ENCODE results near the gene FGD5.

The FGD5 gene

DNA sequence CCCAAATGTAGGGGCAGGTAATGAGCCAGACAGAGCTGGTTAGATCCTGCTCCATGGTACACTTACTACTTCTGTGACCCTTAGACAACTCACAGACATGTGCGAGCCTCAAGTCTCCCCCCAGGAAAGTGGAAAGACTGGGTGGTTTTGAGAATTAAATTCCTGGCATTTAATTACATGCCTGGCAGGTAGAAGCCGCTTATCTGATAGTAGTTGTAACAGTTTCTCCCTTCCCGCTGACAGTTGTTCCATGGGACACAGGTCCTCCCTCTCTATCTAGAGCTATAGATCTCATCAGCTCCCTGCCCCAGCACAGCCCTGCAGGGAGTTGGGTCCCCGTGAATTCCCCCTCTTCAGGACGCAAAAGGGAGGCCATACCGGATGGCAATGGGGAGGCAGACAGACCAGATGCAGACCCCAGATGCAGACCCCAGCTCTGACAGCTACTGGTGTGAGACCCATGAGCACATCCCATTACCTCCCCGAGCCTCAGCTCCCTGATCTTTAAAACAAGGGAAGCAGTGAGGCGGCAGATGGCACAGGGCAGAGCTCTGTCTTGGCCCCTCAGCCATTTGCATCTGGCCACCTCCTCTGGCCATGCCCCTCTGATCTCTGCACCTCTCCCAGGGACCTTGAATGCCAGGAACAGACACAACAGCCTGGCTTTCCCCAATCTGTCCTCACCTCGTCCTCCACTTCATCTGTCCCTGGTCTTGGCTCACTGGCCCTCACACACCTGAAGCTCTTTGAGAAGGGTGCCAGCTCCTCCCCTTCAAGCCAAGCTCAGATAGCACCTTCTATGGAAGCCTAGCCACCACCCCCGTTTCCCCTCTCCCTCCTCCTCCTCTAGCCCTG is 94.5 kb downstream of the FGD5 start:
- DNase-seq, result no peak

DNA sequence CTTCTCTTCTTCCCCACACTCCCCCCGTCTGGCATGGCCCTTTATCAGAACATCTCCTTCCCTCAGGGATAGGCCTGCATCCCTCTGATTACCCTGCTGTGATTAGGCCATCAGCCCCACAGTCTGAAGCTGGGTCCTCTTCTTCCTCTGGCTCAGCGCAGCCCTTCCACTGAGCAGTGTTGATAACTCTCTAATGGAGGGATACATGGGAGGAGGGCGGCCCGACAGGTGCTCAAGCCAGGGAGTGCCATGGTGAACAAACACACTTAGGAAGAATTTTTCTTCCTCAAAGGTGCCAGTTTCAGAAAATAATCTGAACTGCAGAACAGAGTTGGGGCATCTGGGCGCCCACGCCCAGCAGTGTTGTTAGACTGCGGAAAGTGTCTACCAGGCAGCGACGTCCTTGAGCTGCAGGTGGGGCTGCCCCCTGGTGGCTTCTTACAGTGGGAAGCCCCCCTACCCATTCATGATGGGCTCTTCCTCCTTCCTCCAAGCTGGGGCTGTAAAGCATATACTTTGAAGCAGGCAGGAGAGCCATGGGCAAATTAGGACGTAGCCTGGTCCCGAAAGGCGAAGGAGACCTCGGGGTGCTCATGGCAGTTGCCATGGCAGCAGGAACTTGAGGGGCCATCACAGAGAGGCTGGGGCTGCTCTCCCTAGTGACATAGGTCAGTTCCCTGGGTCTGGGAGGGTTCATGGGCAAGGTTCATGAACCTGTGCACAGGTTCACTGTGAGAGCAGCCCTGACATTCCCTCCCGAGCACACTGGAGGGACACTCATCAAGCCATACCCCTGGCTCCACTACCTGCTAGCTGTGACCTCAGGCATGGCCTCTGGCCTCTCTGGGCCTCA is 95.4 kb downstream of the FGD5 start:
- no peak for DNase-seq

- DNase-seq, result no peak
Observed at GRCh38 chr3:14914779-14915117, 96.0 kb downstream of the FGD5 start.

- DNase-seq, result no peak
Observed at GRCh38 chr3:14915636-14916222, 97.0 kb downstream of the FGD5 start.

DNA sequence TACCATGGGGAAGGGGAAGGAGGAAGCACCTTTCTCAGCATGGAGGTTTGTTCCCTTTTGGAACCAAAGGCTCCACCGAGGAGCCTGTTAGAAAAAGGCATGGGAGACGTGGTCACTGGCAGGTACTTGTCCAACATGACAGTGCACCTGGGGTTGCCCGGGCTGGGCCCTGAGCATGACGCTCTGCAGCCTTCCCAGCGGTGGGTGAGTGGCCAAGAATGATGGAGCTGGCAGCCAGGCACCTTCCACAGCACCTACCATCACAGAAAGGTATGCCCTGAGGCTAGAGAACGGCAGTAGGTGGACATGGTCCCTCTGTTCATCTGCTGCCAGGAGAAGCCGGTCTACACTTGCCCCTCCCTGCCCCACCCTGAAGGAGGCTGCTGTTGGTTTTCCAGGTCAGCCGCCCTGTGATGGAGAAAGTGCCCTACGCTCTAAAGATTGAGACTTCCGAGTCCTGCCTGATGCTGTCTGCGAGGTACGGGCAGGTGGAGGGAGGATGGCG is 99.6 kb downstream of the FGD5 start:
- no peak for DNase-seq

- DNase-seq, result no peak
Observed at GRCh38 chr3:14920536-14920935, 101.8 kb downstream of the FGD5 start.

- DNase-seq, result peak; percentile 86
Observed at GRCh38 chr3:14921034-14921616, 102.4 kb downstream of the FGD5 start.

DNA sequence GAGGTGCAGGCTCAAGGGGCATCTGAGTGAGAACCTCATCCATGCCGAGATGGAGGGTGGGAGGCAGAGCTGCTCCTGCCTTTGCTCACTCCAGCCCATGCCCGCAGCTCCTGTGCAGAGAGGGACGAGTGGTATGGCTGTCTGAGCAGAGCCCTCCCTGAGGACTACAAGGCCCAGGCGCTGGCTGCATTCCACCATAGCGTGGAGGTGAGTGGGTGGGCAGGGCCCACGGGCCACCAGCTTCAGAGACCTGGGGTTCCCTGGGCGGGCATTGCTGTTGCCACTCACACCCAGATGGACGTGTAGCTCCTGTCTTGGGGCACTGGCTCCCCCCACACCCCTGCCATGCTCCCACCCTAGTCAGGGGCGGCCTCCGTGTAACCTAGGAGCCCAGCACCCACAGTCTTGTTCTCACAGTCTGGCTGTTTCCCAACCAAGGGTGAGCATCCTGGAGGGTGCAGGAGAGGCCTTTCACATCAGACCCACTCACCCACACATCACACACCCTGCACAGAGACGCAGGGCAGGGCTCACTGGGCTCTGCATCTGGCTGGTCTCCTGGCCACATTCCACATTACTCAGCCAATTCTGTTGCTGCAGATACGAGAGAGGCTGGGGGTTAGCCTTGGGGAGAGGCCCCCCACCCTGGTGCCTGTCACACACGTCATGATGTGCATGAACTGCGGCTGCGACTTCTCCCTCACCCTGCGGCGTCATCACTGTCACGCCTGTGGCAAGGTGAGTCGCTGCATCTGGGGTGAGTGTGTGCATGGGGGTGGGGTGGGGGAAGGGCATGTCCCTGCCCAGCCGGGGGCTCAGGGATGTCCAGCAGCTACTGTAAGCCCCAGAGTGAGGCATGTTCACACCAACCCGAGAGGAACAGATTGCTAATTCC is 103.3 kb downstream of the FGD5 start:
- no peak for DNase-seq

DNA sequence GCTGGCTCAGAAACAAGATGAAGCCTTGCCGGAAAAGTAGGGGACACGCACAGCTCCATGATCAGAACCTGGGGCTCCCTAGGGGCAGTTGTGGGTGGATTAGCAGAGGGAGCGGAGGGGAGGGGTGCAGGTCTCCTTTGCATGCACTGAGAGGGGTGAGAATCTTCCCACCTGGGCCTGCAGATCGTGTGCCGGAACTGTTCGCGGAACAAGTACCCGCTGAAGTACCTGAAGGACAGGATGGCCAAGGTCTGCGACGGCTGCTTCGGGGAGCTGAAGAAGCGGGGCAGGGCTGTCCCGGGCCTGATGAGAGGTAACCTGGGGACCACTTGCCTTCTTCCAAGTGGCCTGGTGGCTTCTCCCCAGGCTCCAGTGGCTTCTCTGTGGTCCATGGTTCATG is 104.1 kb downstream of the FGD5 start:
- DNase-seq, result no peak

- no peak for DNase-seq
Observed at GRCh38 chr3:14923476-14923875, 104.7 kb downstream of the FGD5 start.

DNA sequence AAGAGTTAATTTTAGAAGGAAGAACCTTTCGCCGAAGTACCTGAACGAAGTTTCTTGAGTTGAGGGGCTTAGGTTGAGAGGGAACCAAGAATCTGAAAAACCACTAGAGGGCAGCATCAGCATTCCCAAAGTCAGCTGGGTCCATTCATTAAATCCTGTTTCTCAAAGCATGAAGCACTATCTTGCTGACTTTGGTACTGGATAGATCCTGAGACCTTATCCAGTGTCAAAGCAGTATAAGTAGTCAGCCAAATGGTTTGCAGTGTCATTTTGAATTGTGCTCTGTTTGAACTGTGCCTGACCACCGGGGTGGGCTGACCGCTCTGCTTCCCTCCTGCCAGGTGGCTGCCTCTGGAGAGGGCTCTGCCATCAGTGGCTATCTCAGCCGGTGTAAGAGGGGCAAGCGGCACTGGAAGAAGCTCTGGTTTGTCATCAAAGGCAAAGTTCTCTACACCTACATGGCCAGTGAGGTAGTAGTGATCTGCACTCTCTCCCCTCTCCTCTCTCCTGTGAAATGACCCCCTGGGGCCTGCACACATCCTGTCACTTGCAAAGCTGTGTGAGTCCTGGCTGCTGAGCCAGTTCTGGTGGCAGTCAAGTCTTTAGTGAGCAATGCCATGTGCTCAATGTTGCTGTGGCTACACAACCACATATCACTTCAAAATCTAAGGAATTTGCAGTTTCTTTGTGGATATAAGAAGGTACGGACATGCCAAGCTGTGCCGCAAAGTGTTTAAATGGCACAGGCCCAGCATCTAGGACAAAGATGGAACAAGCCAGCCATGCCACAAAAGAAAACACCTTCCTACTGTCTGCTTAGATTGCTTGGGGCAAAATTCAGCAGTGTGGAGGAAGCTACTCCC is 107.2 kb downstream of the FGD5 start:
- peak; percentile 62 for DNase-seq

GRCh38 chr3:14926592-14926991 is 107.8 kb downstream of the FGD5 start:
- no peak for DNase-seq

GRCh38 chr3:14927308-14927707 is 108.5 kb downstream of the FGD5 start:
- no peak for DNase-seq

- no peak for DNase-seq
Observed at GRCh38 chr3:14929310-14930074, 110.7 kb downstream of the FGD5 start.

DNA sequence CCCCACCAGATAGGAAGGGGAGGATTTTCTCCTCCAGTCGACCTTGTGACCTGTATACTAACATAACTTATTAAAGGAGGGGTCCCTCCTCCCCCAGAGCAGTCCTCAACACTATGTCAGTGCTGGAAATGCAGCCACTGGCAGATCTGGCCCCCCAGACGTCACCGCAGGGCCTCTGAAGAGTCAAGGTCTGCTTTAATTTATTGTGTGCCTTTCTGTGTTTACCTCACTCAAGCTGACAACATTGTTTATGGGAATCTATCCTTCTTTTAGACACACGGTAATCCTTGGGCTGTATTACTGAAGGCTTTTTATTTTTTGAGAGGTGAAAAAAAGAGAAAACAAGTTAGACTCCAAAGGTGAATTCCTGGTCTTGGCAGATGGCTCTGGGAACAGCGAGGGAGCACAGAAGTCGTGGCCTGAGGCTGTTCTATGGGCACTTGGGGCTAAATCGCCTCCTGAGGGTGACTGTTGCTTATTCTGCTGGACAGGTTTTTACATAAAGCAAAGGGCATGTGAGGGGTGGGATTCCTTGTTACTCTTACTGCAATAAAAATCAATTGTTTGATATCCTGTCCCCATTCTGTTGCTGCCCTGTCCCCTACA is 115.2 kb downstream of the FGD5 start:
- no peak for DNase-seq

DNA sequence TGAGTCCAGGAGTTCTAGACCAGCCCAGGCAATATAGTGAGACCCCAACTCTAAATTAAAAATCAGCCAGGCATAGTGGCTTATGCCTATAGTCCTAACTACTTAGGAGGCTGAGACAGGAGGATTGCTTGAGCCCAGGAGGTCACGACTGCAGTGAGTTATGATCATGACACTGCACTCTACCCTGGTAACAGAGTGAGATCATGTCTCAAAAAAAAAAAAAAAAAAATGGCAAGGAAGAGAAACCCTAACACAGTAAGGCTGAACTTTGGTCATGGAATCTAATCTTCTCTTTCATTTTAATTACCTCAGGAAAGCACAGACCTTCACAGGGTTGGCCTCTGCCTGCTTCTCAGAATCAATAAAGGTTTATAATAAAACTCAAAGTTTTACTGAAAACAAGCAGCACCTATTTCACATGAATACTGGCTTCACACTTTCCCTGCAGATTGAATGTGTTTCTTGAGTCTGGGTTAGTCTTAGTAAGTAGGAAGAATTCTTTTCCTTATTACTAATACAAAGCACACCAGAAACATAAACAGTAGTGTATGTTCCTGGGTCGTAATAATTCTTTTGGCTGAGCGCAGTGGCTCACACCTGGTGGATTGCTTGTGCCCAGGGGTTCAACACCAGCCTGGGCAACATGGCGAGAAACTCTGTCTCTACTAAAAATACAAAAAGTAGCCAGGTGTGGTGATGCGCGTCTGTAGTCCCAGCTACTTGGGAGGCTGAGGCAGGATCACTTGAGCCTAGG is 117.0 kb downstream of the FGD5 start:
- DNase-seq, result no peak

GRCh38 chr3:14938954-14939353 is 120.2 kb downstream of the FGD5 start:
- no peak for DNase-seq

DNA sequence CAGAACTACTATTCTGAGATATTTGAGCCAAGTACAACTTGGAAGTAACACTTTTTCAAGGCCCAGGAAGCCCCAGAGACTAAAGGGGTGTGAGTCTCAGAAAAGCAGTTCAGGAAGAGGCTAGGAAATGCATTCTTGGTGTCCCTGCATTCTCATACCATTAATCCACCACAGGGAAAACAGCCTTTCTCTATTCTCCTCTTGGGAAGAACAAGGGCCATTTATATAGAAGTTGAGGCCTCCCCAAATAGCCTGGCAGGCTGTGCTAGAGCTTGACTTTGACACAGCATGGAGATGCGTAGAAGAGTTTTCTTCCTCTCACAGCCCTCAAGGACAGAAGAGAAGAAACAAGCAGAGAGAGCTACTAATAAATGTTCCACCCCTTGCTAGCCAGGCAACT is 123.1 kb downstream of the FGD5 start:
- DNase-seq, result no peak

DNA sequence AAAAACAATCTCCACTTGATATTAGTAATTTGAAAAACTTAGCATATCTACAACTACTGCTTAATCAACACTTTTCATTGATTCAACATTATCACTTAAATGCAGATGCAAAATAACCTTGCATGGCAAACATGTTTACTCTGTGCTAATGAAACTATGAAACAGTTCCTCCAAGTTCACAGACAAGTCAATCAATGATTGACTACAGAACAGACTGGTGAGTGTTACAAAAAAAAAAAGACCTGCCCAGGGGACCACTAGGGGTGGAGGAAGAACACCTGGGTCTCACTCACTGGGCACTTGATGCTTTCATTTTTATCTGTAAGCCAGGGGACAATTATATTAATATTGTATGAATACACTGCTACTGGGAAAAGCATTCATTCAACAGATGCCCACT is 124.3 kb downstream of the FGD5 start:
- DNase-seq, result no peak
